Lower lobe of right lung (tissue), 2 donors: ENCODE results near the gene PRR5L. TPM values are rescaled to one million over a fixed set of nuclear protein-coding genes. Genes with fewer than 3 reads are reported as not detected.

ENCODE experiments used
- ATAC-seq, 2 donors: fragments of 200-7000 bp; cut with Tn5 transposase; one replicate each; pipeline ENCODE4 v1.9.1; 2020 to 2022; ENCODE audit warnings: mild to moderate bottlenecking in 2 of 2, moderate library complexity in 2 of 2
- DNase-seq: peaks from one replicate; pipeline ENCODE4 v3.0.0-alpha.2; 2020
- H3K27ac ChIP-seq: fragments of 200-600 bp; one replicate; pipeline ENCODE4 v1.8.0; 2022
- H3K27me3 ChIP-seq: fragments of 200-600 bp; one replicate; pipeline ENCODE4 v1.8.0; 2022; ENCODE audit warnings: low read depth
- H3K36me3 ChIP-seq: fragments of 200-600 bp; one replicate; pipeline ENCODE4 v1.8.0; 2022; ENCODE audit warnings: mild to moderate bottlenecking
- H3K4me1 ChIP-seq: fragments of 200-600 bp; one replicate; pipeline ENCODE4 v1.8.0; 2022
- H3K4me3 ChIP-seq: fragments of 200-600 bp; one replicate; pipeline ENCODE4 v1.8.0; 2022; ENCODE audit warnings: mild to moderate bottlenecking
- H3K9me3 ChIP-seq: fragments of 200-600 bp; one replicate; pipeline ENCODE4 v1.8.0; 2022
- intact Hi-C: fragments of 100-400 bp; cut with DNase I; formaldehyde crosslinking; loops from one replicate; pipeline ENCODE4 v1.11.0; 2022
- total RNA-seq: library from RNA; stranded (reverse); fragmentation: NEBNext Ultra II Directional; extraction: Animal tissue kit (Norgen Biotek cat#: 25700); gene quantifications from one replicate; pipeline ENCODE4 v1.2.1, GENCODE V29; 2021
- TF ChIP-seq, protein P1 (sequence below): fragments of 200-600 bp; IDR thresholded peaks from one replicate; pipeline ENCODE4 v1.8.0; 2022; ENCODE audit warnings: antibody characterized with exemption, mild to moderate bottlenecking
- donor health status: DM: no; HTN: yes; CAD: no; lungs with severe emphysema.

PRR5L gene
- total RNA-seq, 1 donor from 2014 or later, result 24.9 TPM

DNA sequence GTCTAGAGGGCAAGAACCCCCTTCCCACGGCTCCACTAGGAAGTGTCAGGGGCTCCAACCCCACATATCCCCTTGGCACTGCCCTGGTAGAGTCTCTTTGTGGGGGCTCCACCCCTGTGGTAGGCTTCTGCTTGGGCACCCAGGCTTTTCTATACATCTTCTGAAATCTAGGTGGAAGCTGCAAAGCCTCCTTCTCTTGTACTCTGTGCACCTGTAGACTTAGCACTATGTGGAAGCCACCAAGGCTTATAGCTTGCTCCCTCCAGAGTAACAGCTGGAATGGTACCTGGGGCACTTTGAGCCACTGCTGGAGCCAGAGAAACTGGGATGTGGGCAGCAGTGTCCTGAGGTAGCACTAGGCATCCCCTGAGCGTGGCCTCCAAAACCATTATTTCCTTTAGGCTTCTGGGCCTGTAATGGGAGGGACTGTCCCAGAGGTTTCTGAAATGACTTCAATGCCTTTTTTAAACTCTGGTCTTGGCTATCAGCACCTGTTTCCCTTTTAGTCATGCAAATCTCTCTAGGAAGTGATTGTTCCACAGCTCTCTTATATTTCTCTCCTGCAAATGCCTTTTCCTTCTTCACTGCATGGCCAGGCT, 145.6 kb downstream of the PRR5L start:
- no peaks in the 10 kb centered on the region for H3K27me3 ChIP-seq
- ATAC-seq (no peak), DNase-seq (no peak)

DNA sequence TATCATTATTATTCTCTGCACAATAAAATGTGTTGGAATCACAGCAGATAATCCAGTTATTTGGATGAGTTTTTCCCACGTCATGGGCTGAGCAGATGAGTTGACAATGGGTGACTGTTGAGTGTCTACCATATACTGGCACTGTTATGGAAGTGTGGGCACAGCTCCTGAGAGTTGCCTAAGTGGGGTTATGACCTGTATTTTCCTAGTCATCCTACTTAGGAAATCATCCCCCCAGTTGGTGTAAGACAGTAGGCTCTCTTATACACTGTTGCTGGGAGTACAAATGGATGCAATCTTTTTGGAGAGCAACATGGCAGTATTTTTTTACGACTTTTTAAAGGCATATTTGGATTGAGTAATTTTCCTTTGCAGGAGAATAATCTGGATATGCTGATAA, 147.6 kb downstream of the PRR5L start:
- Histone ChIP-seq H3K36me3 (peaks cover 6% of the 10 kb centered on the region), H3K4me1 (peaks cover 17% of the 10 kb centered on the region), H3K27me3 (no peaks in the 10 kb centered on the region), H3K4me3 (no peak overlapping the region), H3K27ac (no peak overlapping the region), H3K9me3 (no peaks in the 10 kb centered on the region)
- DNase-seq, result no peak
- TF ChIP-seq, protein P1, sequence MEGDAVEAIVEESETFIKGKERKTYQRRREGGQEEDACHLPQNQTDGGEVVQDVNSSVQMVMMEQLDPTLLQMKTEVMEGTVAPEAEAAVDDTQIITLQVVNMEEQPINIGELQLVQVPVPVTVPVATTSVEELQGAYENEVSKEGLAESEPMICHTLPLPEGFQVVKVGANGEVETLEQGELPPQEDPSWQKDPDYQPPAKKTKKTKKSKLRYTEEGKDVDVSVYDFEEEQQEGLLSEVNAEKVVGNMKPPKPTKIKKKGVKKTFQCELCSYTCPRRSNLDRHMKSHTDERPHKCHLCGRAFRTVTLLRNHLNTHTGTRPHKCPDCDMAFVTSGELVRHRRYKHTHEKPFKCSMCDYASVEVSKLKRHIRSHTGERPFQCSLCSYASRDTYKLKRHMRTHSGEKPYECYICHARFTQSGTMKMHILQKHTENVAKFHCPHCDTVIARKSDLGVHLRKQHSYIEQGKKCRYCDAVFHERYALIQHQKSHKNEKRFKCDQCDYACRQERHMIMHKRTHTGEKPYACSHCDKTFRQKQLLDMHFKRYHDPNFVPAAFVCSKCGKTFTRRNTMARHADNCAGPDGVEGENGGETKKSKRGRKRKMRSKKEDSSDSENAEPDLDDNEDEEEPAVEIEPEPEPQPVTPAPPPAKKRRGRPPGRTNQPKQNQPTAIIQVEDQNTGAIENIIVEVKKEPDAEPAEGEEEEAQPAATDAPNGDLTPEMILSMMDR, result no peak
- intact Hi-C loops, result no loop called here
- no peak for ATAC-seq

More for the DNA sequence above, 145.6 kb downstream of the PRR5L start:
- Histone ChIP-seq H3K4me1 (peaks cover 2% of the 10 kb centered on the region), H3K4me3 (no peak overlapping the region), H3K36me3 (peaks cover 6% of the 10 kb centered on the region), H3K9me3 (no peaks in the 10 kb centered on the region), H3K27ac (no peak overlapping the region)
- TF ChIP-seq, protein P1, result no peak
- intact Hi-C loops, result no loop called here

DNA sequence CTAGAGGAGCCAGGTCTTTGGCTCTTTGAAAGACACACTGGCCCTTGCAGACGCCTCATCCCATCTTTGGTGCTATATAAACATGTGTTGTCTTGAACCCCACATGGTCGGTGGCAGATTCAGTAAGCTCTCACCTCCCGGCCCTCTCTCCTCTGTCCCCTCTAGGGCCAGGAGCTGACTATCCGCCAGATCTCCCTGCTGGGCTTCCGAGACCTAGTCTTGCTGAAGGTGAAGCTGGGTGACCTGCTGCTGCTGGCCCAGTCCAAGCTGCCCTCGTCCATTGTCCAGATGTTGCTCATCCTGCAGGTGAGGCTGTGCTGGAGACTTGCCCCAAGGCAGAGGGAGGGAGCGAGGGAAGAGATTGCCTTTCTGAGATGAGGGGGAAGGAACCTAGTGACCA, 150.0 kb downstream of the PRR5L start:
- H3K9me3 ChIP-seq, result no peaks in the 10 kb centered on the region
- H3K27me3 ChIP-seq, result no peaks in the 10 kb centered on the region
- no peak for DNase-seq
- H3K4me1 ChIP-seq, result peaks cover 35% of the 10 kb centered on the region
- H3K27ac ChIP-seq, result no peak overlapping the region
- ATAC-seq, result no peak
- peaks cover 6% of the 10 kb centered on the region for H3K36me3 ChIP-seq
- no peak overlapping the region for H3K4me3 ChIP-seq
- TF ChIP-seq, protein P1, result no peak
- intact Hi-C loops, result no loop called here

DNA sequence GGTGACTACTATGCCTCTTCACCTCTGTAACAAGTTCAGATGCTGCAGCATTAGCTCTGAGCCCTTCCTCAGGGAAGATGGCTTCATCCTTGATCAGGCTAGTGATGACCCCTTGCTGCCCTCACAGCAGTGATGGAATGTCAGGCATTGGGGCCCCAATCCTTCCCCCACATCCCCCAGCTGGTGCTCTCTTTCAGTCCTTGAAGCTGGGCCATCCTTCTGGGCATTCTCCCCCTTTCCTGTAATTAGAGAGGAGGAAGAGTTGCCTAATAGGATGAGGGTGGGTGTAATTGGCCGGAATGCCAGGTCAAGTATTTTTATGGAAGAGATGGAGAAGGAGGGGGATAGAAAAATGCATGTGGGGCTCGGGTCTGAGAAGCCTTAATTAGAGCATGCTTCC, 151.4 kb downstream of the PRR5L start:
- ATAC-seq, result no peak
- Histone ChIP-seq H3K4me3 (no peak overlapping the region), H3K9me3 (no peaks in the 10 kb centered on the region), H3K27ac (no peak overlapping the region), H3K27me3 (no peaks in the 10 kb centered on the region), H3K4me1 (peaks cover 35% of the 10 kb centered on the region), H3K36me3 (peaks cover 10% of the 10 kb centered on the region)
- TF ChIP-seq, protein P1, result no peak
- DNase-seq, result no peak
- intact Hi-C loops, result no loop called here

DNA sequence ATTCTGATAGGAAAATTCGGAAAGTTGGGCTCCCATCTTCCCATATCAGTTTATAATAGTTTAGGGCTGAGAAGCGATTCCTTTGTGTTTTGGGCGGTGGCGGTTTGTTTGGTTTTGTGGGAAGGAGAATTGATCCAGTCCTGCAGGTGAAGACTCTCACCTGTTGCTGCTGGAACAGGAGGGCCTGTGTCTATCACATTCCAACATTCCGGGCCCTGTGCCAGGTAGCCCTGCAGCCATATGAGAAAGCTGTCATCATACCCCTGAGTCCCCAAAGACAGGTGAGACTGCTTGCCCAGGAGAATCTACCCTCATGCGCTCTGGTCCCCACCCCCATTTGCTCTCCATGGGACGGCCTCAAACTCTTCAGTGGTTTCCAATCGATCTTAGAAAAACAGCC, 151.9 kb downstream of the PRR5L start:
- intact Hi-C loops, result no loop called here
- Histone ChIP-seq H3K27ac (no peak overlapping the region), H3K4me3 (no peak overlapping the region), H3K36me3 (peaks cover 10% of the 10 kb centered on the region), H3K9me3 (no peaks in the 10 kb centered on the region), H3K4me1 (peaks cover 37% of the 10 kb centered on the region), H3K27me3 (no peaks in the 10 kb centered on the region)
- DNase-seq (no peak), ATAC-seq (peak in 1 of 2 donors; percentile 19)
- TF ChIP-seq, protein P1, result no peak
